Memory B cell (primary cell): ENCODE measurements around the gene TSPAN18.

Experiments used
- ATAC-seq: fragments of 150-1000 bp; cut with Tn5 transposase; 2 replicates; pipeline ENCODE4 v1.10.0; 2021; ENCODE audit warnings: low read depth, mild to moderate bottlenecking, moderate library complexity
- DNase-seq, 2 donors: peaks; one replicate each; pipeline ENCODE4 v3.0.0; 2022; ENCODE audit warnings: low spot score in 2 of 2
- H3K27ac Mint-ChIP-seq: one replicate; pipeline ENCODE4 v1.8.0; 2022; ENCODE audit warnings: mild to moderate bottlenecking, moderate library complexity, mixed read lengths
- H3K27me3 Mint-ChIP-seq: one replicate; pipeline ENCODE4 v1.8.0; 2022; ENCODE audit warnings: mixed read lengths
- H3K36me3 Mint-ChIP-seq: one replicate; pipeline ENCODE4 v1.8.0; 2022; ENCODE audit warnings: mild to moderate bottlenecking, mixed read lengths
- H3K4me1 Mint-ChIP-seq: one replicate; pipeline ENCODE4 v1.8.0; 2022; ENCODE audit warnings: mixed read lengths
- H3K4me3 Mint-ChIP-seq: one replicate; pipeline ENCODE4 v1.8.0; 2022; ENCODE audit warnings: mild to moderate bottlenecking, moderate library complexity, mixed read lengths
- H3K9me3 Mint-ChIP-seq: one replicate; pipeline ENCODE4 v1.8.0; 2022; ENCODE audit warnings: mixed read lengths

Gene TSPAN18

GRCh38 chr11:44791316-44791925 lies 64.7 kb downstream of the TSPAN18 start:
- no peak overlapping the region for H3K4me3 Mint-ChIP-seq
- H3K4me1 Mint-ChIP-seq = no peaks in the 10 kb centered on the region
- no peaks in the 10 kb centered on the region for H3K9me3 Mint-ChIP-seq
- no peak overlapping the region for H3K27ac Mint-ChIP-seq
- H3K36me3 Mint-ChIP-seq = no peaks in the 10 kb centered on the region
- DNase-seq = no peak
- no peak for ATAC-seq
- H3K27me3 Mint-ChIP-seq = peaks cover 4% of the 10 kb centered on the region

- Mint-ChIP-seq H3K4me3 (no peak overlapping the region), H3K36me3 (no peaks in the 10 kb centered on the region), H3K4me1 (no peaks in the 10 kb centered on the region), H3K27ac (no peak overlapping the region), H3K9me3 (no peaks in the 10 kb centered on the region), H3K27me3 (peaks cover 4% of the 10 kb centered on the region)
- ATAC-seq = no peak
- no peak for DNase-seq
Measured at GRCh38 chr11:44792171-44792570, 65.4 kb downstream of the TSPAN18 start.

DNA sequence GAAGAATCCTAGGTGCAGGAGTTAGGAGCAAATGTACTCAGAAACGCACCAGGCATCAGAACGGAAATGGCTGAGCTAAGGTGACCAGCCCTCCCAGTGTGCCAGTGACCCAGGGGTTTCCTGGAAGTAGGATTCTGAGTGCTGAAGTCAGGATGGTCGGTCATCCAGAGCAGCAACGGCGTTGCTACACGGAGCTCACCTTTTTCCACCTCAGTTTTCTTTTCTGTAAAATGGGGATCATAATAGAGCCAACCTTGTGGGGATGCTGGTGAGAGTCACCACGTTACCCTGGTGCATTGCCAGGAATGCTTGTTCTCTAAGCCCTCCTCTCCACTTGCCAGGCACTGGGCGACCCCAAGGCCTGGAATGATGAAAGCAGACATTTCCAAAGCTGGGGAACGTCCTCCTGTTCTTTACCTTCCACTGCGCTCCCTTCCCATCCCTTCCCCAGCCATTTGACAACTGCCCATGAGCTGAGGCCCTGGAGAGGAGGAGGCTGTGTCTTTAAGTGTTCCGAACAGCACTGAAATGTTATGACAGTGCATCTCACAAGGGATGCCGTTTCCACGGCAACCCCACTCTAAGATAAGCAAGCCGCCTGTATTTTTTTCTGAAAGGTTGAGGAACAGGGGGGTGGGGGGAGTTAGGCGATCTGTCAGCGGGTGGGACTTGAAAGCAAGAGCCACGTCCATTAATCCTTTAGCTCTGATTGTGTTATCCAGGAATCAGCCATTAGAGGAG lies 66.8 kb downstream of the TSPAN18 start:
- ATAC-seq (no peak), DNase-seq (no peak)
- H3K4me1 Mint-ChIP-seq = no peaks in the 10 kb centered on the region
- H3K4me3 Mint-ChIP-seq = no peak overlapping the region
- no peaks in the 10 kb centered on the region for H3K9me3 Mint-ChIP-seq
- no peak overlapping the region for H3K27ac Mint-ChIP-seq
- peaks cover 4% of the 10 kb centered on the region for H3K27me3 Mint-ChIP-seq
- H3K36me3 Mint-ChIP-seq = no peaks in the 10 kb centered on the region

DNA sequence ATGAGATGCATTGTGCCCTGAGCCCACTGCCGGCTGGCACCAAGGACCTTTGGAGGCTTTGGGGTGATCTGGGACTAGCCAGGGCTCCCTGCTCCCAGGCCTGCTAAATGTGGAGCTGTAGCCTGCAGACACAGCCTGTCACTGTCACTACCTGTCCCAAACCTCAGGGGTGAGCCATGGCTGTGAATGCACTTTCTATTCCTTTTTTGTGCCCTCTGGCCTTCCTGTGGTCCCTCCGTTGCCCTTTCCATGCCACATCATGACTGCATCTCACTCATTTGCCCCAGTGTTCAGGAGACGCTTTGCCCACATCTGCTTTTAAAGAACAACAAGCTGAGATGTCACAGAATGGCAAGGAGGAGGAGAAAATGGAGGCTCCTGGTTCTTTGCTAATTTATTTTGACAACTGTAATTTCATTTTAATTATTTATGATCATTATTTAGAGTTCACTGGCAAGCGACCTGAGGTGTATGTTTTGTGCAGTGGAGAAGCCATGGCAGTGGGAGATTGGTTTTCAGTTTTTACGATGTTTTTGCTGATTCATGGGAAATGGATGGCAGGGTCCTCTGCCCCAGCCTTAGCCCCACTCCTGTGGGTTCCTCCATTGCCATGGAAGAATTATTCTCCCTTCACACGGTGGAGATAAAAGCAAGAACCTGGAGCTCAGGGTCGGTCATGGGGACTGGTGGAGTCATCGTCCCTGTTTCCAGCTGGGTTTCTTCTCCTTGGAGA lies 69.2 kb downstream of the TSPAN18 start:
- no peak overlapping the region for H3K4me3 Mint-ChIP-seq
- no peaks in the 10 kb centered on the region for H3K9me3 Mint-ChIP-seq
- peaks cover 8% of the 10 kb centered on the region for H3K27me3 Mint-ChIP-seq
- no peaks in the 10 kb centered on the region for H3K36me3 Mint-ChIP-seq
- ATAC-seq (no peak), DNase-seq (no peak)
- H3K4me1 Mint-ChIP-seq = no peaks in the 10 kb centered on the region
- no peak overlapping the region for H3K27ac Mint-ChIP-seq

DNA sequence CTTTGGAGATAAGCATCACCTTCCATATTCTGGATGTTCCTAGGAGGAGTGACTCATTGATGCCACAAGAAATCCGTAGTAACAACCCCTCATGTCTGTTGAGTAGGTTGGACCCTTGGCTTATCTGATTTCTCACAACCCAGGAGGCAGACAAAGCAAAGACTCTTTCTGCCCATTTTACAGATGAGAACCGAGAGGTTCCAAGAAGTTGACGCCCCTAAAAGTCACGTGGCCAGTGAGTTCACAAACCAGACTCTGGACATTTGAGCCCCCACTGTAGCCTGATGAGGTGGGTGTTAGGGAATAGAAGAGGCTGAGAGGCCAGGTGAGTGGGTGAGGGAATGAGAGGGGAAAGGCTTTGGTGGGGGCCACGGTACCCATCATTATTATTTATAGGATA lies 70.3 kb downstream of the TSPAN18 start:
- ATAC-seq (no peak), DNase-seq (no peak)
- Mint-ChIP-seq H3K4me1 (no peaks in the 10 kb centered on the region), H3K9me3 (no peaks in the 10 kb centered on the region), H3K36me3 (no peaks in the 10 kb centered on the region), H3K27me3 (peaks cover 10% of the 10 kb centered on the region), H3K27ac (no peak overlapping the region), H3K4me3 (no peak overlapping the region)

- no peak for ATAC-seq
- no peaks in the 10 kb centered on the region for H3K9me3 Mint-ChIP-seq
- H3K4me1 Mint-ChIP-seq = no peaks in the 10 kb centered on the region
- H3K27me3 Mint-ChIP-seq = peaks cover 12% of the 10 kb centered on the region
- H3K27ac Mint-ChIP-seq = no peak overlapping the region
- no peaks in the 10 kb centered on the region for H3K36me3 Mint-ChIP-seq
- no peak overlapping the region for H3K4me3 Mint-ChIP-seq
- no peak for DNase-seq
Measured at GRCh38 chr11:44797886-44798606, 71.3 kb downstream of the TSPAN18 start.

DNA sequence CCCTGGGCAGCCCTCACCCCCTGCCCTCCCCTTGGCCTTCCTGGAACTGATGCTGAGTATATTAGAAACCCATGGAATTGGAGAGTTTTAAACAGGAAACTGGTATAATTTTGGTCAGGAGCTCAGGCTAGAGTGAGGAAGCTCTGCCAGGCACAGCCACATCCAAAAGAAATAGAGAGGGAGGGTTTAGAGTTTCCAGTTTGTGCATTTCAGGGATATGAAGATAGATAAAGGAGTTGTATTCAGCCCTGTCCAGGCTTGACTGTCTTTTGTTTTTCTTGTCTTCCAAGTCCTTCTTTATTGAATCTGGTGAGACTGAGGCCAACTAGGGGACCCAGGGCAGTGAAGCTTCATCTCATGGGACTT lies 71.8 kb downstream of the TSPAN18 start:
- Mint-ChIP-seq H3K36me3 (no peaks in the 10 kb centered on the region), H3K27me3 (peaks cover 16% of the 10 kb centered on the region), H3K4me1 (no peaks in the 10 kb centered on the region), H3K4me3 (no peak overlapping the region), H3K9me3 (no peaks in the 10 kb centered on the region), H3K27ac (no peak overlapping the region)
- DNase-seq = no peak
- no peak for ATAC-seq

DNA sequence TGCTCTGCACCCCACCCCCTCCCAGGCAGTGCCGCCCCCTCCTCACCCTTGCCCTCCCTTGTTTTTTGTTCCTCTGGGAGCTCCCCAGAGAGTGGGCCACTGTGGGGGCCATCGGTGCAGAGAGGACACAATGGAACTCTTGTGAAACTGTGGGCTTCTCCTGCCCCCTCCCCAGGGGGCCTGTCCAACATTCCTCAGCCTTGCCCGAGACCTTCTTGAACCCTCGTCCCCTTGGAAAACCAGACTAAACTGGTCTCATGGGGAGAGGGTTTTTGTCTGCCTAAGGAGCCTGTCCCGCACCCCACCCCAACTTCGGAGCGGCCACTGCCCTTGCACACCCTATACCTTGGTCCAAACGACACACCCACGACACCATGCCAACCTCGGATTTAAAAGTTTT lies 72.2 kb downstream of the TSPAN18 start:
- H3K27ac Mint-ChIP-seq = no peak overlapping the region
- ATAC-seq = no peak
- DNase-seq = no peak
- no peaks in the 10 kb centered on the region for H3K4me1 Mint-ChIP-seq
- H3K4me3 Mint-ChIP-seq = no peak overlapping the region
- H3K36me3 Mint-ChIP-seq = no peaks in the 10 kb centered on the region
- peaks cover 15% of the 10 kb centered on the region for H3K27me3 Mint-ChIP-seq
- H3K9me3 Mint-ChIP-seq = no peaks in the 10 kb centered on the region

DNA sequence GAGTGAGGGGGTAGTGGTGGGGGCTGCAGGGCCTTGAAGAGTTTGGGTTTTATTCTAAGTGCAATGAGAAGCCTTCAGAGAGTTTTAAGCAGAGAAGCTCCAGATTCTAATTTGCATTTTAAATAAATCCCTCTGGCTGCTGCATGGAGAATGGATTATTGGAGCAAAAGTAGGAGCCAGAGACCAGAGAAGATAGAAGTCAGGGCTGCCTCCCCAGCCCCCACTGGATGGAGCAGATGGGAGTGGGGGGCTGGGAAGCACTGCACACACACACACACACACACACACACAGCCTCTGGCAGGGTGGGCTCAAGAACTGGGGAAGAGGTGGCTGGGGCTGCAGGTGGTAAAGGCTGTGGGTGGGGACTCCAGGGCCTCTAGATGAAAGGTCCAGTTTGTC lies 75.6 kb downstream of the TSPAN18 start:
- no peak for ATAC-seq
- H3K4me1 Mint-ChIP-seq = no peaks in the 10 kb centered on the region
- no peak for DNase-seq
- H3K9me3 Mint-ChIP-seq = no peaks in the 10 kb centered on the region
- H3K27me3 Mint-ChIP-seq = peaks cover 13% of the 10 kb centered on the region
- no peak overlapping the region for H3K4me3 Mint-ChIP-seq
- no peak overlapping the region for H3K27ac Mint-ChIP-seq
- H3K36me3 Mint-ChIP-seq = no peaks in the 10 kb centered on the region

- no peak overlapping the region for H3K4me3 Mint-ChIP-seq
- no peak overlapping the region for H3K27ac Mint-ChIP-seq
- no peaks in the 10 kb centered on the region for H3K9me3 Mint-ChIP-seq
- ATAC-seq (no peak), DNase-seq (no peak)
- no peaks in the 10 kb centered on the region for H3K36me3 Mint-ChIP-seq
- H3K27me3 Mint-ChIP-seq = peaks cover 13% of the 10 kb centered on the region
- H3K4me1 Mint-ChIP-seq = no peaks in the 10 kb centered on the region
Measured at GRCh38 chr11:44803009-44803408, 76.2 kb downstream of the TSPAN18 start.

- no peak for ATAC-seq
- Mint-ChIP-seq H3K36me3 (no peaks in the 10 kb centered on the region), H3K4me3 (no peak overlapping the region), H3K4me1 (no peaks in the 10 kb centered on the region), H3K9me3 (no peaks in the 10 kb centered on the region), H3K27me3 (peaks cover 9% of the 10 kb centered on the region), H3K27ac (no peak overlapping the region)
- no peak for DNase-seq
Measured at GRCh38 chr11:44804449-44805437, 78.0 kb downstream of the TSPAN18 start.

DNA sequence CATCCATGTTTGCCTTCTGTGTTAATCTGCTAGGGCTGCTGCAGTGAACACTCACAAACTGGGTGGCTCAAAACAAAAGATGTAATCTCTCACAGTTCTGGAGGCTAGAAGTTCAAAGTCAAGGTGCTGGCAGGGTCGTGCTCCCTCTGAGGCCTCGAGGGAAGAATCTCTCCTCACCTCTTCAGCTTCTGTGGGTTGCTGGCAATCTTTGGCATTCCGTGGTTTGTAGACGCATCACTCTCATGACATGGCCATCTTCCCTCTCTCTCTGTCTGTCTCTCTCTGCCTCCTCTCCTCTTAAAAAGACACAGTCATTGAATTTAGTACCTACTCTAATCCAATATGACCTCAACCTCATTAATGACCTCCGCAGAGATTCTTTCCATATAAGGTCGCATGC lies 78.8 kb downstream of the TSPAN18 start:
- Mint-ChIP-seq H3K9me3 (no peaks in the 10 kb centered on the region), H3K4me1 (no peaks in the 10 kb centered on the region), H3K4me3 (no peak overlapping the region), H3K27me3 (peaks cover 9% of the 10 kb centered on the region), H3K27ac (no peak overlapping the region), H3K36me3 (no peaks in the 10 kb centered on the region)
- DNase-seq = no peak
- ATAC-seq = no peak

GRCh38 chr11:44808053-44808753 lies 81.4 kb downstream of the TSPAN18 start:
- no peaks in the 10 kb centered on the region for H3K36me3 Mint-ChIP-seq
- ATAC-seq (no peak), DNase-seq (no peak)
- no peaks in the 10 kb centered on the region for H3K9me3 Mint-ChIP-seq
- H3K27me3 Mint-ChIP-seq = peaks cover 3% of the 10 kb centered on the region
- H3K4me3 Mint-ChIP-seq = no peak overlapping the region
- H3K27ac Mint-ChIP-seq = no peak overlapping the region
- no peaks in the 10 kb centered on the region for H3K4me1 Mint-ChIP-seq
